ENCODE measurements around the gene RAB28.

The RAB28 gene

DNA sequence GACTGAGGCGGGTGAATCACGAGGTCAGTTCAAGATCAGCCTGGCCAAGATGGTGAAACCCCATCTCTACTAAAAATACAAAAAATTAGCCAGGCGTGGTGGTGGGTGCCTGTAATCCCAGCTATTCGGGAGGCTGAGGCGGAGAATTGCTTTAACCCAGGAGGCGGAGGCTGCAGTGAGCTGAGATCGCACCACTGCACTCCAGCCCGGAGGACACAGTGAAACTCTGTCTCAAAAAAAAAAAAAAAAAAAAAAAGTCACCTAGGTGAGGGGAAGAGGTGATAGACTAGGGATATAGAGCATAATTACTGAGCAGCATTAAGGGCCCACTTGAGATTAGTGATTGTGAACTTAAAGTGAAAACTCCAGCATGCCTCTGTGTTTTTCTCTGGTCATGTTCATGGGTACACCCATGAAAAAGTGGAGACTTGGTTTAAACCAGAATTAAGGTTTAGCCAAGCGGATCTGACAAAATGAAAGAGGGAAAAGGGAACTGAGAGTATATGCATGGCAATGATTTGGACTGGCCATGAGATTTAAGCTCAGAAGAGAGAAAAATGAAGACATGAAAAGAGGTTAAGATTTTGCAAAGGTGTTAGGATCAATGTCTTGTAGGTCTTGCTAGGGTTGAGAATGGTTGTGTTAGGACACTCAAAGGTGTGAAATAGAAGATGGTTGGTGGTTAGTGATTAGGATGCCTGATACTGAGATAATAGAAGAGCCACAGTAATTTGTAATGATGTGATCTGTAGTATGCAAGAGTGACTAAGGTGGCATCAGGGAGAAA, 105.0 kb downstream of the RAB28 start:
- Histone ChIP-seq H3K27me3 (ENCODE audit: insufficient read depth, low read length) (no peaks in the 10 kb centered on the region), H3K9me2 (ENCODE audit: low read depth, low read length) (no peaks in the 10 kb centered on the region), H3K27ac (ENCODE audit: low read depth, low read length, poor library complexity, severe bottlenecking) (no peak overlapping the region)

DNA sequence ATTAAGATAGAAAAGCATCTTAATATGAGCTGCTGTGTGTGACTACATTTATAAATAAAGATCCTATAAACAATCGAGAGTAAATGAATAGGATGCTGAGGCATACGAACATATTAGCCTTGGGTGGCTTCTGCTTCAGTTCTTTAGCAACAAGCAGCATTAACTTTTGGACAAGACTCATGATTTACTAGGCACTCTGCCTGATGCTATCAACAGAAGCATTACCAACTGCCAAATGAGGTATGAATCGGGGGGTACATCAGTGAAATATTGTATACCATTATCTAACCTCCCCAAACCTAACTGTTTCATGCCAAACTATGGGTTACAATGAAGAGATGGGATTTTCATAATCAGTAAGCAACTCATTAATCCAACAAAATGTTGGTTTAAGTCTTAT, 113.1 kb downstream of the RAB28 start:
- Histone ChIP-seq H3K27ac (ENCODE audit: low read depth, low read length, poor library complexity, severe bottlenecking) (no peak overlapping the region), H3K4me1 (ENCODE audit: insufficient read depth, low read length, severe bottlenecking) (no peaks in the 10 kb centered on the region), H3K79me2 (ENCODE audit: insufficient read depth, low read length) (no peaks in the 10 kb centered on the region), H3K9me2 (ENCODE audit: low read depth, low read length) (no peaks in the 10 kb centered on the region), H4K20me1 (ENCODE audit: insufficient read depth, low read length) (no peaks in the 10 kb centered on the region), H3K36me3 (ENCODE audit: insufficient read depth, low read length) (no peaks in the 10 kb centered on the region), H2AFZ (ENCODE audit: low read length) (no peak overlapping the region), H3K4me2 (ENCODE audit: low read length) (no peak overlapping the region), H3F3A (ENCODE audit: insufficient read depth, low read length) (no peaks in the 10 kb centered on the region), H3K27me3 (ENCODE audit: insufficient read depth, low read length) (no peaks in the 10 kb centered on the region), H3K9ac (ENCODE audit: low read length) (no peak overlapping the region), H3K4me3 (ENCODE audit: low read depth, low read length, poor library complexity, severe bottlenecking) (no peak overlapping the region), H3K9me3 (ENCODE audit: low read length) (no peaks in the 10 kb centered on the region)
- TF ChIP-seq EZH2 (IDR thresholded peaks at IDR 0.05; ENCODE audit: borderline replicate concordance, low read length) (no peak), CTCF (IDR thresholded peaks at IDR 0.05; ENCODE audit: low read length) (no peak)

More for the DNA sequence above, 105.0 kb downstream of the RAB28 start:
- Histone ChIP-seq H3K9me3 (ENCODE audit: low read length) (no peaks in the 10 kb centered on the region), H3K4me2 (ENCODE audit: low read length) (no peak overlapping the region), H3K4me1 (ENCODE audit: insufficient read depth, low read length, severe bottlenecking) (no peaks in the 10 kb centered on the region), H3F3A (ENCODE audit: insufficient read depth, low read length) (no peaks in the 10 kb centered on the region), H2AFZ (ENCODE audit: low read length) (no peak overlapping the region), H3K4me3 (ENCODE audit: low read depth, low read length, poor library complexity, severe bottlenecking) (no peak overlapping the region), H3K79me2 (ENCODE audit: insufficient read depth, low read length) (no peaks in the 10 kb centered on the region), H3K9ac (ENCODE audit: low read length) (no peak overlapping the region), H3K36me3 (ENCODE audit: insufficient read depth, low read length) (no peaks in the 10 kb centered on the region), H4K20me1 (ENCODE audit: insufficient read depth, low read length) (no peaks in the 10 kb centered on the region)
- TF ChIP-seq CTCF (IDR thresholded peaks at IDR 0.05; ENCODE audit: low read length) = no peak
- TF ChIP-seq EZH2 (IDR thresholded peaks at IDR 0.05; ENCODE audit: borderline replicate concordance, low read length) = no peak

DNA sequence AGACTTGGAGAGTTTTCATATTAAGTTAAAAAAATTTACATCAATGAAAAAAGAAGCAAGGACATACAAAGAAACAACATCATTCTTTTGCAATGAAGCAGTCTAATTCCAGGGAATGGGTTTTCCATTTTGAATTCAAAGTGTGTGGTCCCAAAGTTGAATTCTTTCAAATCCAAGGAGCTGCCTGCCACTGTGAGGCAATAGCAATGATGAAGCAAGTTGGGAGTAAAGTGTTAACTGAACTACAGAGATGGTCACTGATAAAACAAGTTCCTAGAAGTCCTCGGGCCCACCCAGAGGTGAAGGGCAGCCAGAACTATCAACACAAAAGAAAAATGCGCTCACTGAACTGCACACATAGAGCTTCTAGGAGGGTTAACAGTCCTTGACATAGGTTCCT, 115.9 kb downstream of the RAB28 start:
- Histone ChIP-seq H3K4me3 (ENCODE audit: low read depth, low read length, poor library complexity, severe bottlenecking) (no peak overlapping the region), H3K36me3 (ENCODE audit: insufficient read depth, low read length) (no peaks in the 10 kb centered on the region), H3K27ac (ENCODE audit: low read depth, low read length, poor library complexity, severe bottlenecking) (no peak overlapping the region), H3K9me2 (ENCODE audit: low read depth, low read length) (no peaks in the 10 kb centered on the region), H3K27me3 (ENCODE audit: insufficient read depth, low read length) (no peaks in the 10 kb centered on the region), H3K4me2 (ENCODE audit: low read length) (no peak overlapping the region), H4K20me1 (ENCODE audit: insufficient read depth, low read length) (no peaks in the 10 kb centered on the region), H3K79me2 (ENCODE audit: insufficient read depth, low read length) (no peaks in the 10 kb centered on the region), H3K9me3 (ENCODE audit: low read length) (no peaks in the 10 kb centered on the region), H3K9ac (ENCODE audit: low read length) (no peak overlapping the region), H3K4me1 (ENCODE audit: insufficient read depth, low read length, severe bottlenecking) (no peaks in the 10 kb centered on the region), H2AFZ (ENCODE audit: low read length) (no peak overlapping the region), H3F3A (ENCODE audit: insufficient read depth, low read length) (no peaks in the 10 kb centered on the region)
- TF ChIP-seq EZH2 (IDR thresholded peaks at IDR 0.05; ENCODE audit: borderline replicate concordance, low read length) = no peak
- TF ChIP-seq CTCF (IDR thresholded peaks at IDR 0.05; ENCODE audit: low read length) = no peak
